Peyer's patch (tissue), 4 donors: Measurements from ENCODE around the gene MCAT. TPM values are rescaled to one million over a fixed set of nuclear protein-coding genes. Genes with fewer than 3 reads are reported as not detected.
A peak's percentile ranks its signal among the peaks of the same experiment; 100 is the strongest.

Source experiments
- DNase-seq, 3 donors: peaks; one replicate each; pipeline ENCODE4 v3.0.0-alpha.2; 2017 to 2019
- H3K27ac ChIP-seq, 4 donors: fragments of 200-600 bp; sonication (generic); one replicate each; pipeline ENCODE4 v1.5.1; 2016 to 2019
- H3K27me3 ChIP-seq, 2 donors: fragments of 200-600 bp; sonication (generic); one replicate each; pipeline ENCODE4 v1.5.1; 2019
- H3K36me3 ChIP-seq, 3 donors: fragments of 200-600 bp; sonication (generic); one replicate each; pipeline ENCODE4 v1.5.1; 2016 to 2019
- H3K4me1 ChIP-seq, 4 donors: fragments of 200-600 bp; sonication (generic); one replicate each; pipeline ENCODE4 v1.5.1; 2016 to 2019
- H3K4me3 ChIP-seq, 4 donors: fragments of 200-600 bp; sonication (generic); 1 replicate in 3 of 4; 2 replicates in 1 of 4; pipeline ENCODE4 v1.5.1; 2016 to 2019; ENCODE audit warnings: mild to moderate bottlenecking in 1 of 4
- H3K9me3 ChIP-seq, 4 donors: fragments of 200-600 bp; sonication (generic); one replicate each; pipeline ENCODE4 v1.5.1; 2016 to 2019; ENCODE audit warnings: mild to moderate bottlenecking in 1 of 4
- POLR2A ChIP-seq, 2 donors: fragments of 450-650 bp; IDR thresholded peaks; one replicate each; pipeline ENCODE4 v1.5.1; 2017; ENCODE audit warnings: antibody characterized with exemption in 2 of 2, mild to moderate bottlenecking in 2 of 2, moderate library complexity in 2 of 2
- total RNA-seq, 4 donors: library from RNA; depleted of rRNA; stranded (reverse); fragments of >200 nt; gene quantifications; one replicate each; pipeline ENCODE4 v1.1.0, GENCODE V29; 2016
- TF ChIP-seq, protein P1 (sequence below), 6 experiments: fragments of 450-650 bp in 4 of 6; fragments of 200-600 bp in 2 of 6; sonication (generic) in 1 of 6; IDR thresholded peaks; one replicate each; pipeline ENCODE4 v1.5.1; 2017 to 2019; ENCODE audit warnings: antibody characterized with exemption in 6 of 6, mild to moderate bottlenecking in 3 of 6, moderate library complexity in 1 of 6

The MCAT gene
- total RNA-seq, 4 donors from 2014 or later: 9.1 to 28.5 (median 15.1) TPM

DNA sequence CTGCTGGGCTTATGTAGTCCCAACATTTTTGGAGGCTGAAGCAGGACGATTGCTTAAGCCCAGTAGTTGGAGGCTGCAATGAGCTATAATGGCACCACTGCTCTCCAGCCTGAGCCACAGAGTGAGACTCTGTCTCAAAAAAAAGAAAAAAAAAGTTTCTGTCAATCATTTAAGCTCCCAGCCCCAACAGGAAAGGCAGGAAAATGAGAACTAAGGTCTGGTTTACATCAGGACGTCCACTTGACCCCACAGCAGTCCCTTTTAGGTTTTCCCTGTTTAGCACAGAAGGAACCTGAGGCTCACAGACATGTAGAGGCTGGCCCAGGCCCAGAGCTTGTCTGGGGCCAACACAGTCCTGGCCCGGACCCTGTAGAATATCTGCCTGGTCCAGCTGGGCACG lies 44.8 kb downstream of the MCAT start:
- H3K27ac ChIP-seq: no peak overlapping the region
- H3K4me3 ChIP-seq: no peak overlapping the region
- H3K4me1 ChIP-seq: peaks cover 0 to under 1% (median 0%) of the 10 kb centered on the region in 4 donors
- no peaks in the 10 kb centered on the region for H3K36me3 ChIP-seq
- peaks cover 0 to 9% (median 0%) of the 10 kb centered on the region in 4 donors for H3K9me3 ChIP-seq
- no peaks in the 10 kb centered on the region for H3K27me3 ChIP-seq
- TF ChIP-seq, protein P1, sequence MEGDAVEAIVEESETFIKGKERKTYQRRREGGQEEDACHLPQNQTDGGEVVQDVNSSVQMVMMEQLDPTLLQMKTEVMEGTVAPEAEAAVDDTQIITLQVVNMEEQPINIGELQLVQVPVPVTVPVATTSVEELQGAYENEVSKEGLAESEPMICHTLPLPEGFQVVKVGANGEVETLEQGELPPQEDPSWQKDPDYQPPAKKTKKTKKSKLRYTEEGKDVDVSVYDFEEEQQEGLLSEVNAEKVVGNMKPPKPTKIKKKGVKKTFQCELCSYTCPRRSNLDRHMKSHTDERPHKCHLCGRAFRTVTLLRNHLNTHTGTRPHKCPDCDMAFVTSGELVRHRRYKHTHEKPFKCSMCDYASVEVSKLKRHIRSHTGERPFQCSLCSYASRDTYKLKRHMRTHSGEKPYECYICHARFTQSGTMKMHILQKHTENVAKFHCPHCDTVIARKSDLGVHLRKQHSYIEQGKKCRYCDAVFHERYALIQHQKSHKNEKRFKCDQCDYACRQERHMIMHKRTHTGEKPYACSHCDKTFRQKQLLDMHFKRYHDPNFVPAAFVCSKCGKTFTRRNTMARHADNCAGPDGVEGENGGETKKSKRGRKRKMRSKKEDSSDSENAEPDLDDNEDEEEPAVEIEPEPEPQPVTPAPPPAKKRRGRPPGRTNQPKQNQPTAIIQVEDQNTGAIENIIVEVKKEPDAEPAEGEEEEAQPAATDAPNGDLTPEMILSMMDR (IDR thresholded peaks at IDR 0.05): no peak
- TF ChIP-seq POLR2A (IDR thresholded peaks at IDR 0.05): no peak
- DNase-seq: no peak

DNA sequence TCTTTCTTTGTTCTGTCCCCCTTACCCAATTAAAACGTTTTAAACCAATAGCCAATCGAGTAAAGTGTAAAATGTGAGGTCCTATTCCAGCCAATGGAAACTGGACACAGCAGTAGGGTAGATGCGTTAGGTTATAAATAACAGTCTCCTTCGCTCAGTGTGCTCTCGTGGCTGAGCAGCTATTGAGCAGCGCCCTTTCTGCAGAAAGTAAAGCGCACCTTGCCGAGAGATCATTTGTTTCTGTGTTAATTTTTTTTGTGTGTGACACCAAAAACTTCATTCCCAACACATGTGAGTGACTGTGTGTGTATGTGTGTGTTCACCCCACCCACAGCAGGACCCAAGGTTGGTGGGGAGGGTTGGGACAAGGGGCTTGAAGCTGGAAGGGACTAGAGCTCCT lies 46.8 kb downstream of the MCAT start:
- Histone ChIP-seq H3K4me1 (no peaks in the 10 kb centered on the region), H3K9me3 (peaks cover 0 to 9% (median 0%) of the 10 kb centered on the region in 4 donors), H3K4me3 (no peak overlapping the region), H3K36me3 (no peaks in the 10 kb centered on the region), H3K27me3 (no peaks in the 10 kb centered on the region), H3K27ac (no peak overlapping the region)
- no peak for DNase-seq
- TF ChIP-seq POLR2A (IDR thresholded peaks at IDR 0.05): no peak
- TF ChIP-seq, protein P1 (IDR thresholded peaks at IDR 0.05): no peak

DNA sequence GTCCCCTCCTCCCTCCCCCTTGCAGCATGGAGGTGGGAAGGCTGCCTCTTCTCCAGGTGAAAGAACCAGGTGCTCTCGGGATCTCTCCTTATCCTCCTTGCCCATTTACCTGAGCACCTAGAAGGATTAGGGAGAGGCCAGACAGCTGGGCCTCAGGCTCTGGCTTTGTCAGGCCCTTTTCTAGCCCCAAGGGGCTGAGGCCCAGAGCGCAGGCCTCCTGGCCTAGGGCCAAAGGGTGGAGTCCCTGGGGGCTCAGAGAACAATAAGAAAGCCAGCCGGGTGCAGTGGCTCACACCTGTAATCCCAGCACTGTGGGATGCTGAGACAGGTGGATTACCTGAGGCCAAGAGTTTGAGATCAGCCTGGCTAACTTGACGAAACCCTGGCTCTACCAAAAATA lies 48.6 kb downstream of the MCAT start:
- Histone ChIP-seq H3K36me3 (no peaks in the 10 kb centered on the region), H3K9me3 (peaks cover 0 to 9% (median 0%) of the 10 kb centered on the region in 4 donors), H3K4me3 (no peak overlapping the region), H3K27ac (no peak overlapping the region), H3K27me3 (no peaks in the 10 kb centered on the region), H3K4me1 (peaks cover 0 to 4% (median 0%) of the 10 kb centered on the region in 4 donors)
- DNase-seq: no peak
- no peak for TF ChIP-seq POLR2A (IDR thresholded peaks at IDR 0.05)
- TF ChIP-seq, protein P1 (IDR thresholded peaks at IDR 0.05): no peak

DNA sequence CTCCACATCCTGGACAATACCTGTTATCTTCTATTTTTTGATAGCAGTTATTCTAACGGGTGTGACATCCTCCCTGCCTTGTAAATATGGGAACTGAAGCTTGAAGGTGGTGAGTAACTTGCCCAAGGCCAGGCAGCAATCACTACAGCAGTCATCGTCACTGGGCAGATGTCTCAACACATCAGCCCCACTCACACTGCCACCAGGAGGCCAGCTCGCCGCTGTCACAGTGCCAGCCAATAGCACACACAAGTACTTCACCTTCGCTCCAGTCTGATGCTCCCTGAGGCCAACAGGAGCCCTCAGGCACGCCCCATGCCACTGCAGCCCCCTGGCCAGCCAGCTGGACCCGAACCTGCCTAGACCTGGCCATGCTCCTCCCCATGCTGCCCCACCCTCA lies 49.1 kb downstream of the MCAT start:
- no peak overlapping the region for H3K4me3 ChIP-seq
- DNase-seq: peak in 2 of 3 donors; percentile 72 to 76
- TF ChIP-seq, protein P1 (IDR thresholded peaks at IDR 0.05): peak in 3 of 6 experiments; percentile 48 to 52 (median 50)
- no peak for TF ChIP-seq POLR2A (IDR thresholded peaks at IDR 0.05)
- no peaks in the 10 kb centered on the region for H3K27me3 ChIP-seq
- peaks cover 0 to 6% (median 0%) of the 10 kb centered on the region in 4 donors for H3K4me1 ChIP-seq
- H3K36me3 ChIP-seq: no peaks in the 10 kb centered on the region
- H3K9me3 ChIP-seq: peaks cover 0 to 9% (median 0%) of the 10 kb centered on the region in 4 donors
- H3K27ac ChIP-seq: peak overlapping the region in 1 of 4 donors; percentile 13

DNA sequence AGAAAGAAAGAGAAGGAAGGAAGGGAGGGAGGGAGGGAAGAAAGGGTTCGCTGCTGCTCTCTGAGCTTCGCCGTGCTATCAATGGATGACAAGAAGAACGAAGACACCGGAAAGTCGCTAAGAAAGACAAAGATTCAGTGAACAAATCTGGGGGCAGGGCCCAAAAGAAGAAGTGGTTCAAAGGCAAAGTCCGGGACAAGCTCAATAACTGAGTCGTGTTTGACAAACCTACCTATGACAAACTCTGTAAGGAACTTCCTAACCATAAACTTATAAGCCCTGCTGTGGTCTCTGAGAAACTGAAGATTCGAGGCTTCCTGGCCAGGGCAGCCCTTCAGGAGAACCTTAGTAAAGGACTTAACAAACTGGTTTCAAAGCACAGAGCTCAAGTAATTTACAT lies 51.1 kb downstream of the MCAT start:
- peaks cover 0 to 6% (median 0%) of the 10 kb centered on the region in 4 donors for H3K4me1 ChIP-seq
- no peak overlapping the region for H3K4me3 ChIP-seq
- TF ChIP-seq POLR2A (IDR thresholded peaks at IDR 0.05): no peak
- TF ChIP-seq, protein P1 (IDR thresholded peaks at IDR 0.05): no peak
- no peaks in the 10 kb centered on the region for H3K36me3 ChIP-seq
- H3K27me3 ChIP-seq: no peaks in the 10 kb centered on the region
- DNase-seq: no peak
- peaks cover 0 to 7% (median 0%) of the 10 kb centered on the region in 4 donors for H3K9me3 ChIP-seq
- H3K27ac ChIP-seq: no peak overlapping the region
